ENCODE measurements around the gene B4GALNT1.
"Not testable (repeated sequence)": the region's sequence is repeated elsewhere in the genome, so short reads cannot be mapped to it uniquely, and the experiment has no call there.

DNA sequence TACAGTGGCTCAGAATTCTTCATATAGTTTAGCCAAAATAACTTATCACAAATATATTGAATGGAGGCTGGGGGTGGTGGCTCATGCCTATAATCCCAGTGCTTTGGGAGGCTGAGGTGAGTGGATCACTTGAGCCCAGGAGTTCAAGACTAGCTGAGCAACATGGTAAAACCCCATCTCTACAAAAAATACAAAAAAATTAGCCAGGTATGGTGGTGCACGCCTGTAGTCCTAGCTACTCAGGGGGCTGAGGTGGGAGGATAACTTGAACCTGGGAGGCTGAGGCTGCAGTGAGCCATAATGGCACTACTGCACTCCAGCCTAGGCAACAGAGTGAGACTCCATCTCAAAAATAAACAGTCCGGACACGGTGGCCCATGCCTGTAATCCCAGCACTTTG lies 38.8 kb upstream of the B4GALNT1 start:
- TF ChIP-seq, protein P1, sequence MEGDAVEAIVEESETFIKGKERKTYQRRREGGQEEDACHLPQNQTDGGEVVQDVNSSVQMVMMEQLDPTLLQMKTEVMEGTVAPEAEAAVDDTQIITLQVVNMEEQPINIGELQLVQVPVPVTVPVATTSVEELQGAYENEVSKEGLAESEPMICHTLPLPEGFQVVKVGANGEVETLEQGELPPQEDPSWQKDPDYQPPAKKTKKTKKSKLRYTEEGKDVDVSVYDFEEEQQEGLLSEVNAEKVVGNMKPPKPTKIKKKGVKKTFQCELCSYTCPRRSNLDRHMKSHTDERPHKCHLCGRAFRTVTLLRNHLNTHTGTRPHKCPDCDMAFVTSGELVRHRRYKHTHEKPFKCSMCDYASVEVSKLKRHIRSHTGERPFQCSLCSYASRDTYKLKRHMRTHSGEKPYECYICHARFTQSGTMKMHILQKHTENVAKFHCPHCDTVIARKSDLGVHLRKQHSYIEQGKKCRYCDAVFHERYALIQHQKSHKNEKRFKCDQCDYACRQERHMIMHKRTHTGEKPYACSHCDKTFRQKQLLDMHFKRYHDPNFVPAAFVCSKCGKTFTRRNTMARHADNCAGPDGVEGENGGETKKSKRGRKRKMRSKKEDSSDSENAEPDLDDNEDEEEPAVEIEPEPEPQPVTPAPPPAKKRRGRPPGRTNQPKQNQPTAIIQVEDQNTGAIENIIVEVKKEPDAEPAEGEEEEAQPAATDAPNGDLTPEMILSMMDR (IDR thresholded peaks at IDR 0.05; ENCODE audit: poor library complexity), result not testable (repeated sequence)
- TF ChIP-seq EZH2 (IDR thresholded peaks at IDR 0.05; ENCODE audit: borderline replicate concordance), result not testable (repeated sequence)

Data from hepatocyte (in vitro differentiated cells).